ENCODE measurements around the gene BMPR1A.

GRCh38 chr10:86962136-86962980 lies 205.9 kb downstream of the BMPR1A start:
- TF ChIP-seq U2AF2 (IDR thresholded peaks at IDR 0.05; ENCODE audit: low read depth, low read length) = no peak
- no peak for TF ChIP-seq MYNN (CRISPR knock-in tag; IDR thresholded peaks at IDR 0.05; ENCODE audit: low read depth)
- TF ChIP-seq POLR2AphosphoS5 (IDR thresholded peaks at IDR 0.05; ENCODE audit: low read depth, low read length) = no peak
- no peak for TF ChIP-seq ZNF512B (CRISPR knock-in tag; IDR thresholded peaks at IDR 0.05; ENCODE audit: borderline replicate concordance)
- no peak for TF ChIP-seq HOXA9 (CRISPR knock-in tag; IDR thresholded peaks at IDR 0.05; ENCODE audit: borderline replicate concordance)
- no peak for TF ChIP-seq ZC3H13 (CRISPR knock-in tag; IDR thresholded peaks at IDR 0.05)
- TF ChIP-seq ATRX (CRISPR knock-in tag; IDR thresholded peaks at IDR 0.05; ENCODE audit: borderline replicate concordance) = no peak
- no peak for TF ChIP-seq ZNF891 (CRISPR knock-in tag; IDR thresholded peaks at IDR 0.05)

Data from HepG2 (cell line).